Skin epidermis (tissue), 12 donors: ENCODE results near the gene HOXB1.

ENCODE experiments used
- H3K27ac ChIP-seq, 21 experiments: fragments of 200-600 bp; sonication (generic) in 11 of 21; one replicate each; pipeline ENCODE4 v1.5.0; 2020; ENCODE audit warnings: mild to moderate bottlenecking in 3 of 21, inconsistent platforms in 2 of 21, moderate library complexity in 2 of 21
- H3K4me3 ChIP-seq, 7 experiments: fragments of 200-600 bp; sonication (generic) in 2 of 7; one replicate each; pipeline ENCODE4 v1.5.0; 2020; ENCODE audit warnings: inconsistent platforms in 2 of 7, mild to moderate bottlenecking in 2 of 7, moderate library complexity in 1 of 7

Gene HOXB1

DNA sequence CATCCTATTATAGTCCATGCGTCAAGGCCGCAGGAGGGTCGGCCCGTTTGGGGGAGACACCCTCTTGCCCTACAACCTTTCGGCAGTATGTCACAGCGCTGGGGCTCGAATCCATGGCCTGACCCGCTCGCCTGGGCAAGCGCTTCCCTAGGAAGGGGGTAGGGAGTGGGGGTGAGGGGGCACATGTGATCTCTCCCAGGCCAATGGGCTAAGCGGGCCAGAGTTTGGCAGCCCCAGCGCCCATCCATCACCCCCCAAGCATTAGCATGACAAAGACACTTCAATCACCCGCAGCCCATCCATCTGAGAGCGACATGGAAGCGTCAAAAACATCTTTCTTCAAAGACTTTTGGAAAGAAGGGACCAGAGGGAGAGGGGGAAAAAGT, at the start of gene HOXB1:
TSS of gene HOXB1 (minus strand) at position 125 of the 386 bp plus-strand sequence. CDS start at position 18, 107 bp downstream.
- Histone ChIP-seq H3K27ac (peak within 1 kb of the TSS in 3 of 21 experiments; percentile 49 to 69 (median 68)), H3K4me3 (no peak within 1 kb of the TSS)

DNA sequence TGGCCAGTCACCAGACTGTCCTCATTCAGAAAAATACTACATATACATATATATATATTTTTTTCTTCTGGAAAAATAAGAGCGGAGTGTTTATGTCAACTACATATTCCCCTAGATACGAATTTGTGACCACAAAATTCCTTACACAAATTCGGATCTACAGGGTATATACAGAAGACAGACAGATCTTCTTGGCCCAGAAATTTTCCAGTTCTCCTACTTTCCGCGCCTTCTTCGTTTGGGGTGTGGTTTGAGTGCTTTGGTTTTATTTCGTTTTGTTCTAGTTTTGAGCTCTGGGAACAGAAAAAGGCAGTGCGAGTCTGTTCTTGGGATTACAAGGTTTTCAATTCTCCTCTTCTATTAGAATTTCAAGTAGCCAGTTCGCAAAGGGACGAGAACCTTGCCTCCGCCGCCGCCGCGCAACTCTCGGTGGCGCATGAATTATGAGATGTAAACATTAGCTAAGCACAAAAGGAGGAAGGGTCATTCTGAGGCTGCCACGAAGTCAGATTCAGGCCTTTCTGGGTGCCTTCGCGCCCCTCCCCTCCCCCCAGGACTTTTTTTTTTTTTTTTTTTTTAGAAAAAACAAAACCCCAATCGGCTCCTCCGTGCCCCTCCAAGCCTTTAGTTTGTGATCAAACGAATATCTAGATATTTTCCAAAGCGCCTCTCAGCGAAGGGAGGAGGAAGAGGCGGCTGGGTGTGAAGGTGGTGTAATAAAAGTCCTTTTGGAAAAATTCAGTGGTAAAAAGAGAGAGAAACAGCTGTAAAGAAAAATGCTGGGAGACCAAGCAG, 49.1 kb upstream of the HOXB1 start:
- Histone ChIP-seq H3K27ac (peak overlapping the region in 6 of 21 experiments; percentile 85 to 94 (median 90)), H3K4me3 (no peak overlapping the region)

DNA sequence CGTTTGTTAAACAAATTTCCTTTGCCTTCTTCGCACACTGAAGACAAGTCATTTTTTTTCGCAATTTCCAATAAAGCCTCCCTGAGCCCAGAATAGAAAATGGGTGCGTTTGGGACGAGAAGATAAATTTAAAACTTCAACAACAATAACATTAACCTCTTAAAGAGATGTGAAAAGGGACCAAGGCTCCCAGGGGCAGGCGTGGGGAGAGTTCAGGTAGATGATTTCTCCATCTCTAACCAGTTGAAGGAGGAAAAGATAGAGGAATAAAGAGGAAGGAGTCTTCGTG, 48.6 kb upstream of the HOXB1 start:
- H3K27ac ChIP-seq: peak overlapping the region in 6 of 21 experiments; percentile 20 to 94 (median 88)
- H3K4me3 ChIP-seq: peak overlapping the region in 1 of 7 experiments; percentile 51

DNA sequence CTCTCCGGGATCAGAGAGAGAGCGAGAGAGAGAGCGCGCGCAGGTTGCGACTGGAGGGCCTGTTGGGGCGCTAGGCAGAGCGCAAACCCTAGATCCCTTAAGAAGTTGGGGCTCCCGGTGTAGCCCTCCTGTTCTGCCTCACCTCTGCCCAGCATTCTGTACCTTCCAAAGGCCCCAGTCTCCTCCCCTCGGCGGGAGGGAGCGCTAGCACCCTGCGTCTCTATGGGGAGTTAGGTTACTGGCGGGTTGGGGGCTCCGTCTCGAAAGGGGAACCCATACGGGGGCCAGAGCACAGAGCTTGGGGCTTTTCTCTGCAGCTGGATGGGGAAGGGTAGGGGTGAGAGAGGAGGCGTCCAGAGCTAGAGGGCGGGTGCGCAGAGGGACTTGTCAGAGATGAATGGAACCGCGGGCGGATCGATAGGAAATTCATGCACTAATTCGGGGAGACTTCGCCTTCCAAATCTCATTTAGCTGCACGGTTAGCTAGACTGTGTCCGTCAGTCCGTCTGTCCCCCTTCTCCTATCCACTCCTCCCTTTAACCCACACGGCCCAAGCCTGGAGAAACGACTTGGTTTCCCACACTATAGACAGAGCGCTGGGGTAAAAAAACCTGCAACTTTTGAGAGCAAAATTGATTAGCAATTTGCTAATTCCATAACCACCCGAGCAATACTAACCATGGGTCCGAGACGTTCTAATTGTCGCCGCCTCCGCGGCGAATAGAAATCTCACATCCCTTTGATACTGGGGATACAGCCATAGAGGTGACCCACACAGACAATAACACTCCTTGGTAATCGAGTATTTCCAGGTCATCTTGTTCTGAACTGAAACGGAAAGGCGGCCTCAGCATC, 48.0 kb upstream of the HOXB1 start:
- Histone ChIP-seq H3K4me3 (peak overlapping the region; percentile 35 to 51 (median 41)), H3K27ac (peak overlapping the region in 20 of 21 experiments; percentile 23 to 94 (median 76))

DNA sequence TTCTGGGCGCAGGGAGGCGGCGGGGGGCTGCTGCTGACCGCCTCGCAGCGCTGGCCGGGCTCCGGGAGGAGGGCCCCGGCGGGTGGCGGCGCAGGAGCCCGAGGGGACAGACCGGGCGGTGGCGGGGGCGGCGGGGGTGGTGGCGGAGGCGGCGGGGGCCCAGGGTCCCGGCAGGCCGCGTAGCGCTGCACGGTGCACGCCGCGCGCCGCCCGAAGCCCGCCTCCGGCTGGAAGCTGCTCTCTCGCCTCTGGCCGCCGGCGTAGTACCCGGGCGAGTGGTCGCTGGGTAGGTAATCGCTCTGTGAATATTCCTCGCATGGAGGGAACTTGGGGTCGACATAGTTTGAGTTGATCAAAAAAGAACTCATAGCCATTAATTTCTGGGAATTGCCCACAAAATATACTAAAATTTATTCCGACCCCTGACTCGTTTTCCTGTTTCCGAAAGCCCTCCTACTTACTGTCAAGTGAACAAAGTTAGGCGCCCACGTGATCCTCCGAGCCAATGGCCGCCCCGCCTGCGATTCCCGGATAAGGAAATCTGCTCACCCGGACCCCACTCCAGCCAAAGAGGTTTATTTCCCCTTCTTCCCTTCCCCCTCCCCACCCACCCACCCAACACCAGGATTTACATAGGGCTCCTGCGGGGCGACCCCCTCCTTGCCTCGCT, 47.3 kb upstream of the HOXB1 start, which contains the start of gene HOXB4:
TSS of gene HOXB4 (minus strand) at position 405 of the 670 bp plus-strand sequence. CDS start at position 374, 31 bp downstream.
- H3K4me3 ChIP-seq: peak within 1 kb of the TSS; percentile 35 to 51 (median 41)
- peak within 1 kb of the TSS; percentile 23 to 94 (median 75) for H3K27ac ChIP-seq

DNA sequence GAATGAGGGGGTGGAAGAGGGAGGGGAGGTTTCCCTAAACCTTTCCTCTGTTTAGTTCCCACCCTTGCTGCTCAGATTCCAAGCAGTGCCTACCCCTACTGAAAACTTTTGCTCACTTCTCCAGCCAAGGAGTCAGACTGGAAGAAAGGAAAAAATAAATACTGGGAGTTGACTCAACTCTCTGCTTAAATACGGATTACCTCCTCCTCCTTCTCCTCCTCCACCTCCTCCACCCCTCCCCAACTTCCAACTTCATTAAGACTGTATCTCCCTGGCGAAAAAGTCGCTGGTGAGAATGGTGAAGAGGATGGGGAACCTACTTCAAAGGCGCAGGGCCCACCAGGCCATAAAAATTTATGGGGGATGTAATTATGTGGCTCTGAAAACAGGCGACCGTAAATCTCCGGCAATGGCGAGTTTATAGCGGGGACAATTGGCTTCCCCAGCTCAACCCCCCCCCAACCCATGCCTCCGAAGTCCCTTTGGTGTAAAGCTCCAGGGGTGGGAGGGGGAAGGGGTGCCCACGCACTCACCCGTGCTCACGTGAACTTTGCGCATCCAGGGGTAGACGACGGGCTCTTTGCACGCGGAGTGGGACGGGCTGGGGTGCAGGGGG, 46.6 kb upstream of the HOXB1 start:
- peak overlapping the region in 16 of 21 experiments; percentile 36 to 94 (median 77) for H3K27ac ChIP-seq
- H3K4me3 ChIP-seq: peak overlapping the region; percentile 35 to 51 (median 41)

DNA sequence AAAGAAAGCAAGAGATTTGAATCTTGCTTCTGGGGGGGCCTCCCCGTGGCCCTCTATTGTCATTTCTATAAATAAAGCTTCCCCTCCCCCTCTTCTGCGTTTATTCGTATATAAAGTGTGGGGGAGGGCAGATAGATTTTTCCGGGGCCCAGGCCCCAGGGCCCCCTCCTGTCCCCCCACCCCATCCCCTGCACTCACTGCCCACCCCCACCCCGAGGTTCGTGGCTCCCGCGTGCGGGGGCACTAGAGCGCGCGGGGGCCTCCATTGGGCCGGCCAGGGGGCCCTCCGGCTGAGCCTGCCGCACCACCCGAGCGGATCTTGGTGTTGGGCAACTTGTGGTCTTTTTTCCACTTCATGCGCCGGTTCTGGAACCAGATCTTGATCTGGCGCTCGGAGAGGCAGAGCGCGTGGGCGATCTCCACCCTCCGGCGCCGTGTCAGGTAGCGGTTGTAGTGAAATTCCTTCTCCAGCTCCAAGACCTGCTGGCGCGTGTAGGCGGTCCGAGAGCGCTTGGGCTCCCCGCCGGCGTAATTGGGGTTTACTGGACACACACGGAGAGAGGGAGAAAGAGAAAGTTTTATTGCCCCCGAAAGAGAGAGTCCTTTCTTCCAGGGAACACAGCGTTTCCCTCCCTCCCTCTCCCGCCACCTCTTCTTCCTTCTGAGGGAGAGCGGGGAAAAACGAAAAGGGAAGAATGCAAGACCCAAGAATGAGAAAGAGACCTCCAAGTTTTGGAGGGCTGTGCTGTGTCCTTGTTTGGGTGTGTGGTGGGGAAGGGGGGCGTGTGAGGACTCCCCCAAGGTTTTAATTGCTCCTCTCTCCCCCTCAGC, 45.9 kb upstream of the HOXB1 start:
- H3K27ac ChIP-seq: peak overlapping the region in 11 of 21 experiments; percentile 6 to 94 (median 85)
- H3K4me3 ChIP-seq: peak overlapping the region in 5 of 7 experiments; percentile 38 to 51 (median 49)

DNA sequence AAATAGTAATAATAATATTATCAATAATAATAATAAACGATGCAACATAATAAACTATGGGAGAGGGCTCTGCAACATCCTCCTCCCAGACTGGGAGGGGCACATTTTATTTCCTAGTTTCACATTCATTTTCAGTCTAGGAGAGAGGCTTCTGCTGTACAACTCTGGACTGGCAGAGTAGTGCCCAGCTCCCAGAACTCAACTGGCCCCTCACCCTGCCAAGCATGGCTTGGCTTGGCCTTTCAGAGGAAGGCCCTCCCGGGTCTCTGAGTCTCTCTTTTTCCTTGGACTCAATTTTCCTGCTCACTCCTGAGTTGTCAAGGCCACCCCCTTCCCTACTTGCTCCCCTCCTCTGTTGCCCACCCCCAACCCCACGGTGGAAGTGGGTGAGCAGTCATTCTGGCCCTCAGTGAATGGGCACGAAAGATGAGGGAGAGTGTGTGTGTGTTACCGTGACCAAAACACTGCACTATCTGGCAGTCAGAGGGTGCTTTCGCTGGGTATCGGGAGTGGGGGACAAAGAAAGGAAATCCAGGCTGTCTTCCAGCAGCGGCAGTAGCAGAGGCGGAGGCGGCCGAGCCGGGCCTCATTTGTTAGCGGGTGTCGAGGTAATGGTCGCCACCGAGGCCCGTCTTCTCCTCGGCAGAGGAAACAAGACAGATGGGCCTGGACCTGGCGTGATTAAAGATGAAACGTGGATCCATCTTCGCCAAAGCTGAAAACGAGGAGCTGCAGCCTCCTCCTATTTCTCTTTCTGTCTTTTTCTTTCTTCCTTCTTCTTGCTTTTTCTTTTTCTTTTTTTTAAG, 45.1 kb upstream of the HOXB1 start:
- peak overlapping the region in 7 of 21 experiments; percentile 21 to 94 (median 88) for H3K27ac ChIP-seq
- H3K4me3 ChIP-seq: peak overlapping the region in 1 of 7 experiments; percentile 51

DNA sequence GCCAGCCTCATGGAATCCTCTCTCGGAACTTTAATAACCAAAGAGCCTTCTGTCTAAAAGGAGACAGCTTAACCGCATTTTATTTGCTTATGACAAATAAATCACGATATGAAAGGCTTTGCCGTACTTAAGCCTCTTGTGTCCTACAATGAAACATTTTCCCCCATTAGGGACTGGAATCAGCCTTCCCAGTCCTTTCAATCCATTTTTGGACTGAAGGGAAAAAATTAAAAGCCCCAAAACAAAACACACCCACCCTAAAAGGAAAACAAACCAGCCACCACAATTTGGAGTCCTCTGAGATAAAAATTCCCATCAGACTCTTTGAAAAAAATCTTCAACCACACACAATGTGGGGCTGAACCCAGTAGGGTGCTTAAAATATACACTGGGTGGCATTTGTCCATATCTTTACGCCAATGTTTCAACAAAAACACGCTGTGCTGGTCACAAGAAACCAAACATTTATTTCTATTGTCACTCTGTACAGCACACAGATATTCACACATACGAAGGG, 44.3 kb upstream of the HOXB1 start:
- Histone ChIP-seq H3K27ac (peak overlapping the region in 6 of 21 experiments; percentile 23 to 94 (median 88)), H3K4me3 (no peak overlapping the region)

DNA sequence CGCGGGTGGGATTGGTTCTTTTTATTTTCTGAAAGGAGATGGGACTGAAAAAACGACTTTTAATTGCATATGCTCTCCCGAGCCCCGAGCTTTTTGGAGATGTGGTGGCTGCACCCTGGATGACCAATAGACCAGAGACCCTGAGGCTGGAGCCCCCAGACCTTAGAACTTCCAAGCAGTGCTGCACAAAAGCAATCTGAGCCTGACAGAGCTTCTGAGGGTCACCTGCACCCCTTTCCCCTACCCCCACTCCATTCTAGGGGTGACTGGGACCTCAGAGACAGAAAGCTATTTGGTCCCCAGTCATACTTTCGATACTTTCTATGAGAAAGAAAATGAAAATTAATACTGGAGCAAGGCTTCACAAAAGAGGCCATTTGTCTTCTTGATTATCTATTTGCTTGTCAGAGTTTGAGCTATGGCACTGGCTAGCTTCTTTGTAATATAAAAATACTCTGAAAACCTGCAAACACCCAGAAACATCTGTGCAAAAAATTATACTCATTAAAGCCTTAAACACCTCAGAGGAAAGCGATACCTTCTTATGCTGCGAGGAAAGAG, 43.8 kb upstream of the HOXB1 start:
- peak overlapping the region in 5 of 21 experiments; percentile 63 to 94 (median 89) for H3K27ac ChIP-seq

DNA sequence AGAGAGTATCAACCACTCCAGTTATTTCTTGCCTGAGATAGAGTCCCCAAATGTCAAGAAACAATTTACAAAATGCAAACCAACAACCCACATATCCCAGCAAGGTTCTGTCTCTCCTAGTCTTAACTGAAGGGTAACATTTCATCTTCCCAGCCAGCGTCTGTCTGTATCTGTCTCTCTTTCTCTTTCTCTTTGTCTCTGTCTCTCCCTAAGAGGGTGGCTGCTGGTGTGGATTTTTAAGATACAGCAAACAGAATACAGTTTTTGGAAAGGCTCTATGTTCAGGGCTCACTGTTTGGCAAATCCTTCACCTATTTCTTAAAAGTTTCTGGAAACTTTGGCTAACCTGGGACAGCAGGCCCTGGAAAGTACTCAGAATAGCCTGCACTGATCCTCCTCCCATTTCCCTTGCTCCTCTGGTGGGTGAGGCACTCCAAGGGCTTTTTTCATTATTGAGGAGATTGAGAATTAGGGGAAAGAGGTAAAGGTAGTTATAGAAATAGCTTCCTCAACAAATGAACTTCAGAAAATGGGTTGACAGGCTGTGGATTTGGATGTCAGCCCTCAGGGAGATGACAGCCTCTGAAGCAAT, 41.1 kb upstream of the HOXB1 start:
- Histone ChIP-seq H3K27ac (peak overlapping the region in 6 of 21 experiments; percentile 51 to 94 (median 82)), H3K4me3 (no peak overlapping the region)

More for the DNA sequence above, 43.8 kb upstream of the HOXB1 start:
- peak overlapping the region in 1 of 7 experiments; percentile 1 for H3K4me3 ChIP-seq

DNA sequence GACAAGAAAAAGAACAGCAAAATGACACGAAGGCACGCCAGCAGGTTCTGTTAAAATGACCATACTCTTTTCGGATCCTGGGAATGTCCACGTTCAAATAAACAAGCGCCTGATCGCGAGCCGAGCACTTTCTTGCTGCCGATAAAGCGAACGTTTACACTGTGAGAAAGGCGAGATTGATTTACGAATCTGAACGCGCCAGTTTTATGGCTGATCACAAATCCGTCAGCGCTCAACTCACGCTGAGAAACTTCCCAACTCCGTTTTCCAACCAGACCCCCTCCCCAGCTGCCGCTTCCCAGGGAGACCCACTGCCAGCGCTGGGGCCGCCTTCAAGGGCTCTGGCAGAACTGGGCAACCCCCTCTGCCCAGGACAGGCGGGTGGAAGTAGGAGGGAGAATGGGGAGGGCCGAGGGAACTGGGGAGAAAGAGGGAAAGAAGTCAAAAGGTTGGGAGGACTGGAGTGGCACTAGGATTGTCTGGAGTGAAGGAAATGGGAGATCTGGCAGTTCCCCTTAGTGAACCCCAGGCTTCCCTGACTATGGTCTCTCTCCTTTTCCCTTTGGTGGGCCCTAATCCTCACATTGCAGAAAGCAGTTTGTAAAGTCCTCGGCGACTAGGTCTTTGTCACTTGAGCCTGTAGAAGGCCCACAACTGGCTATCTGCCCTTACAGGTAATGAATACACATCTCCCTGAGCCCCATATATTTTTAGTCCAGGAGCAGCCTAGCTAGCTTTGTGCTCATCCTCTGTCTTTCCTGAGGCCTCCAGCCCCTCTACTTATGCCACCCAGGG, 40.4 kb upstream of the HOXB1 start:
- Histone ChIP-seq H3K4me3 (peak overlapping the region in 1 of 7 experiments; percentile 1), H3K27ac (peak overlapping the region in 6 of 21 experiments; percentile 51 to 94 (median 82))

DNA sequence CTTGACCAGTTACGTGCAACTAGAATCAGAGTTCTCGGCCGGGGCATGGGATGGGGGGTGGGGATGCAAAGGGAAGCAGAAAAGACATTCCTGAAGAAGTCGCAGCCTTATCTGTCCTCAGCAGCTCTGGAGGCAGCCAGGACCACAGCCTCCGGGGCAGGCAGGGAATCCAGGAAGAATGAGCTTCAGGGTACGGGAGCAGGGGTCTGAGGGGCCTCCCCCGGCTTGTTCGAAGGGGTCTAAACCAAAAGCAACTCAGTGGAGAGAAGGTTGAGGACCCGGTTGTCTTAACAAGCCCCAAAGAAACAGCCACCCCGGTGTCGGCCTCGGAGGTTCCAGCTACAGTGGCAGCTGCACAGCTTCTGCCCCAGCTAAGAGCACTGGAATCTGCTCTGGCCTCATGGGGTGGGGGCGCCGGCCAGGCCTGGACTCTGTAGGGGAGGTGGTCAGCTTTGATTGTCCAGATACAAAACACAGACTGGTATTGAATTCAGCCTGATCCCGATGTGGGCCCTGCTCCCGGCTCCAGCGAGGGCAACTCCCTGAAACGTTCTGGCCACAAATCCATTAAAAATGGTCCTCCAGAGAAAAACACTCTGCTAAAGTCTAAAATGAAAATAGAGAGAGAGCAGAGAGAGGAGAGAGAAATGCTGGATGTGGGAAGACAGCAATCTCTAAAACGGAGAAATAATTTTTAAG, 39.7 kb upstream of the HOXB1 start:
- peak overlapping the region in 1 of 7 experiments; percentile 1 for H3K4me3 ChIP-seq

DNA sequence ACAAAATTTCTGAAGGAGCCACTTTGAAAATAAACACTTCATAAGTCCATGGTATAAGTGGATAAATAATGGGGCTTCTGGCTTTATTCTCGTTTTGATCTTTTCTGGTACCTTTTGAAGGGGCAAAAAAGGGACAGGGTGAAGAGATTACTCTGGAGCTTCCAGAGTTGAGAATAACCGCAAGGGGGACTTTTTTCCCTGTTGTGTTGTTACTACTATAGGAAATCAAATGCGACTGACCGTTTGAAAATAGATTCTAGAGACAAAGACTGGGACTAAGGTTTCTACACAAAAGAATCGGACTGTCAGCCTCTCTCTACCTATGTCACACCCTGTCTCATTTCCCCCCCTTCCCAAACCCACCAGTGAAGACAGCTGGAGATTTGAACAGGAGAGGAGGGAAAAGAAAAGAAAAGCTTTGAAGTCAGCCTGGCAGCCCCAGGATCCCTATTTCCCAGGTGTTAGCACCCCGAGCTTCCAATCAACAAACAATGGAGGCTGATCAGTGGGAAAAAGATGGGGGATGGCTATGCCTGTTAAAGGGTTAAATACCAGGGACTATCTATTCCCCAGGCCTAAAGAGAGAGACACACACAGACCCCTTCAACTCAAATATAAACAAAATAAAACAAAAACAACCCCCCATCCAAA, 39.0 kb upstream of the HOXB1 start:
- Histone ChIP-seq H3K27ac (peak overlapping the region in 6 of 21 experiments; percentile 51 to 94 (median 82)), H3K4me3 (no peak overlapping the region)

More for the DNA sequence above, 39.7 kb upstream of the HOXB1 start:
- H3K27ac ChIP-seq: peak overlapping the region in 8 of 21 experiments; percentile 1 to 94 (median 76)

DNA sequence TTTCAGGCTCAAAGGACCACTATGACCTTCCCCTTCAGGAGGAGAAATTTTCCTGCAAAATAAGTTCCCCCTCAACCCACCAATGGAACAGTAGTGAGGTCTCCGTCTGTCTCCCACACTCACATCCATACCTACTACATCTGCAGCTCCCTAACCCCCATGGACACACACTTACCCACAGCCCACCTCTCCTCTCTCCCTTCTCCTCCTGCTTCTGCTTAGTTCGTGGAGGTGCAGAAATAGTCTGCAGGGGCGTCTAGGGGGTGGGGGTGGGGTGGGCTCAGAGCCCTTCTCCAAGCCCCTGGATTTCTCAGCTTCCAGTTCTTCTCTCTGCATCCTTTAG, 38.4 kb upstream of the HOXB1 start:
- Histone ChIP-seq H3K27ac (peak overlapping the region in 5 of 21 experiments; percentile 45 to 94 (median 68)), H3K4me3 (no peak overlapping the region)
